Measurements from ENCODE around the gene MDM1.

Gene MDM1

GRCh38 chr12:68331869-68332727 is at the start of gene MDM1:
MDM1 (minus strand) TSS chr12:68332362; CDS start chr12:68332245, 117 bp downstream.
- FAIRE-seq, result peak; percentile 95

DNA sequence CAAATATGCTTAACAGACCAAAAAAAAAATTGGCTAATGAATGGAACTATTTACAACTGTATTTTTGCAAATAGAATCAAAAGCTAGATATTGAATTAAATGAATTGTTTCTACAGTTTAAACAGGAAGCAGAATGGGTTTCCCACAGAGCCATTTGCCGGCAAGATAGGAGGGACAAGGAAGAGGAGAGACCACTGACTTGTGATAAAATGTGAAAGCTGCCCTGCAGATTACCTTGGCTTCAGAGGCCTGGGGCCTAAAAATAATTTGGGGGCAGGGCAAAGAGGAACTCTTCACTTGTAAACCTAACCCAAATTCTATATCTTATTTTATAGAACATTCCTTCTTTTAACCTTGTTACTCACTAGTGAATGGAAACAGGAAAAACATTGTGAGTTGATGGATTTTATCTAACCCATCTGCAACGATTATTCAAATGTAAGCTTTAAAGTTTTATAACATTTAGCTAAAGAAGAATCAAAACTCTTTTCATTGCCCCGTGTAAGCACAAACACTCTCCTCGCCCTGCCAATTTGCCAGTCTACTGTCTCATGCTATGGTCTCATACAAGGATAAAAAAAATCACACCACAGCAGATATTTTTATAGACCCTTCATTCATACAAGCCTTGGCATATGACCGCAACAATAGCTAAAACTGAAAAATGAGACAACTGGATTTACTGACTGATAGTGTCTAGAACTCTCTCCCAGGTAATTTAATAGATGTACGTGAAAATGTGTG is 49.5 kb upstream of the MDM1 start:
- no peak for FAIRE-seq

DNA sequence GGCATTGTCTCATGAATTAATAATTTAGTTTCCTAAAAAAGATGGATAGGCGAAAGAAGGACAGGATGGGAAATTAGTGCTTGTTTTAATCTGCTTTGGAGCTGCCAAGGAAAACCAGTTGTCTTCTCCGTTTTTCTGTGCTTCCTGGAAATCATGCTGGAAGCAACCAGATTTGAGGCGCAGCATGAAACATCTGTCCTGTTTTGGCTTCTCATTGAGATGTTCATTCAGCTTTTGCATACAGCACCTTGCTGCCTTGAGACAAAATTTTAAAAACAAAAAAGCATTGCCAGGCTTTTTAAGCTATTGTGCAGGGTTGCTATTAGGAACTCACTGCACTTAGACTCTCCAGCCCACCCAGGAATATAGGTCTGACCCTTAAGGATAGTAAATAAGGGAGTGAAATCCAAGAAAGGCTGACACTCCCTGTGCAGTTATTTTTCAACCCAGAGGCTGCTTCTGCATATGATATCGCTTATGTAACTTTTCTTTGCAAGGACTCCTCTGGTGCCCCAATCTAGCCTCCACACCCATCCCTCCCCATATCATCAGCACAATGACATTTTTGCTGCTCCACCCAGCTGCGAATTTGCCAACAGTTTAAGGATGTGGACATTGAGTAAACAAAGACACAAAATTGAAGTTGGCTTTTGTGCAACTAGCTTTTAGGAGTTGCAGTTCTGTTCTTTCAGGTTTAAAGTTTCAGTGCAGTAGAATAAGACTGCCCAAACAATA is 46.9 kb upstream of the MDM1 start:
- no peak for FAIRE-seq

DNA sequence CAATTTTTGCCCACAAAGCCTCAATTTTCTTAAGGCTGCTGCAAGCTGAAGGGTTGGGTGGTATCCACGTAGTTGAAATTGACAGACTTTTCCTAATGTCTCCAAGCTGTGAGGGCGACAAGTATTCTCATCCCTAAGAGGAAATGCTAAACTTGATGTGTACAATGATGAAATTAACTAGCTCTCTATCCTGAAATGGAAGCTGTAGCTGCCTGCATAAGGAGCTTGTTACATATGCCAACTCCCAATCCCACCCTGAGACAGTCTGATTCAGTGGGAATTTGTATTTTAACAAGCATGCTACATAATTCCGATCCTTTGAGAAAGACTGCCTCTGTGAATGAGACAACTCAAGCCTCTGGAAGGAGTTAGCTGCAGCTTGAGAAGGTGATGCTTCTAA is 45.7 kb upstream of the MDM1 start:
- no peak for FAIRE-seq

DNA sequence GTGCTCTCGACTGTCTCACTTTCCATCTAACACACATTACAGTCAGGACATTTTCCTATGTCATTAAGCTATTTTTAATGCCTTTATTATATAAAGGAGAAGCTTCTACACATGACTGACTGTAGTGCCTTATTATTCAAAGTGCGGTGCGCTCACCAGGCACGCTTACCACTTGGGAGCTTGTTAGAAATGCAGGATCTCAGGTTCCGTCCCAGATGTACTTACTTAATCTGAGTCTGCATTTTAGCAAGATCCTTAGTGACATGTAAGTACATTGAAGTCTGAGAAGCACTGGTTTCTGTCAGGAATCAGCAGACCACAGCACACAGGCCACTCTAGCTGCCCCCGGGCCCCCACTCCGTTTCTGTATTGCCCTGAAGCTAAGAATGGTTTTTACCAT is 44.7 kb upstream of the MDM1 start:
- FAIRE-seq, result no peak

DNA sequence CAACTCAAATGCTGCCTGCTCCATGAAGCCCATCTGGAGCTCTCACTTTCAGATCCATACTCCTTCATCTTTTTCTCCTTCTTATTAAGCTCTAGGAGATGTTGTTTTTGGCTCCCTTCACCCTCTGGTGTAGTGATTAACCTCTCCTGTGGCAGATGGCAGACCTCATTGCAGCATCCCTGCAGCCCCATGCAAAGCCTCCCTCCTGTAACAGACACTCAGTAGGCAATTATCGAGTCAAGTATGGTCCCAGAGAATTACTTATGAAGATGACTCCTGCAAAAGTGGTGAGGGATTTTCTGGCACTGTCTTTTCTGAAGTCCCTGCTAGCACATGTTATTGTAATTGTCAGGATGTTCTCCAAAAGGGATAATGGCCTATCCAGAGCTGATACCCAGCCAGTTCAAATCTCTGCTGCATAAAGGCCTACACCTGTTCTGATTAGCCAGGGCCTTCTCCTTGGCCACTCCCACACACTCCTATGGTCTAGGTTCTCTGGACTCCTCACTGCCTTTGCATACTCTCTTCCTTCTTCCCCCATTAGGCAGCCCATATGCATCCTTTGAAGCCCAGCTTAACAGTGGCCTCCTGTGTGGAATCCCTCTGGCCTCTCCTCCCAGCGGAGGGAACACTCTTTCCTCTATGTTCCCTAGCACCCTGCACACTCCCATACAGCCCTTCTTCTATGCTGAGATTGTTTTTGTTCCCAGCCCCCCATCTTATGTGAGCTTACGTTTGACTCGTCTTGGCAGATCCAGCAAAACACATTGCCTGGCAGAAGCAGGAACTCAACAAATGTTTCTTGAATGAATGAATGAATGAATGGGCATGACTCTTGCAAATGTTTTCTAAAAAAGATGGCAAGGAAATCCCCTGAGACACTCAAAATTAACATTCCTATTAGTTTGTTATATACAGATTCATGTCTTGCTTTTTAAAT is 43.9 kb upstream of the MDM1 start:
- no peak for FAIRE-seq

DNA sequence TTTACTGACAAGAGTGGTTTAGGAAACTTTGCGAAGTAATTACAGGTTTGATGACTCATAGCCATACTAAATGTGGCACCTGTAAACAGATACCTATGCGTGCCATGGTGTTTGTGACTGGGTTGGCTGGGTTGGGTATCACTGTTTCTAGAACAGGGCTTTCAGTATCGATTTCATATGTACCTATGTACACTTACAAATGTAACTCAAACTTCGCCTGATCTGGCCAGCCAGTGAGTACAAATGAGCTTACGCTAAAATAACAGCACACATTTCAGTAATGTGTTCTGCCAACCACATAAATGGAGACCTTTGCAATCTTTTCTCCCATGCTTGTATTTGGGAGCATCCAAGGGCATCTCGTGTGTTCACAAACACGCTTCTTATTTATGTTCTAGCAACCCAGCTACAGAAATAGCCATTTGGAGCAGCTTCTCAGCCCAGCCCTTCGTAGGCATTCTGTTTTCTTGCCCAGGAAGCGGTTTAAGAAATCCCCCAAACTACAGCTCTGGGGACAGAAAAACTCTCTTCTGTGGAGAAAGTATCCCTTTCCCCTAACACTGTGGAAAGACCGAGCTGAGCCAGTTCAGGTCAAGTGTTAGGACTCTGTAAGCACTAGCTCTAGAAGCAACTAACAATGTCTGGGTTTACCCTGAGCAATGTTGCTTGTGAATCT is 42.3 kb upstream of the MDM1 start:
- no peak for FAIRE-seq

GRCh38 chr12:68370667-68371066 is 38.5 kb upstream of the MDM1 start:
- FAIRE-seq, result no peak

DNA sequence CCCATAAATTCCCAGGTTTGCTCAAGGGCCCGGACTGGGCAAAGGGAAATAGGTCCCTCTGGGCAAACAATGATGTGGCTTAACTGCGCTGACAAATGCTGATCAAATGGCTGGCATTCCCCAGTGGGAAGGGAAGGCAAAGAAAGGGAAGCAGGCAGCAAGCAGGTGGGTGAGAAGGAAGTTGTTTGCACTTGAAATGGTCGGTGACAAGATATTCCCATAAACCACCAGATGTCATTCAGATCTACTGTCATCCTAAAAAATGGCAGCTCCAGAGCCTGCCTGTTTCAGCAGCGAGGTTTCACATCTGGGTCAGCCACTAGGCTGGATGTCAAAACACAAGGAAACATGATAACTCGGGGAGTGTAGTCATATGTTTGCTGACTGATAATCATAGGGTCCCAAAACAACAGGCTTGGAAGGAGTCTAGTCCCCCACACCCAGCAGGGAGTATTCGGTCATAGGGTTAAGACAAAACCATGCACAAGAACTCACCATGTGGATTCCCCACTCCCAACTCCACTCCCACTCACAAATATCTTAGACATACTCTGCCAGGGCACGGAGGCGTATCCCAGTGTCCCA is 37.9 kb upstream of the MDM1 start:
- no peak for FAIRE-seq

GRCh38 chr12:68368327-68368726 is 36.2 kb upstream of the MDM1 start:
- no peak for FAIRE-seq

DNA sequence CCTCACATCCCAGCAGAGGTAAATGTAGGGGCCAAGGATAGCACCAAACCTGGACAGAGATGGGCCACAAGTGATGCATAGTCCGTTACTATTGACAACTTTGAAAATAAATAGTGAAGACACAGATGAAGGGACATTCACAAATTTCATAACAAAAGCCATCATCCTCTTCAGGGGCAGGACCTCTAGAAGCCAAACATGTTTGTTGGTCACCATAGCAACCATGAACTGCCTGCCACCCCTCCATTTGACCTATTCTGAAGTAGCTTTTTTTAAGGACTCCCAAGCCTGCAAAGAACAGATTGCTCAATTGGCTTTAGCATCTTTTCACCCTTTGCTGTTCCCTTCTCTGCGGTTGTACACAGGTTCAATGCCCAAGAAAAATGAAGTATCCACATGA is 35.7 kb upstream of the MDM1 start:
- no peak for FAIRE-seq

DNA sequence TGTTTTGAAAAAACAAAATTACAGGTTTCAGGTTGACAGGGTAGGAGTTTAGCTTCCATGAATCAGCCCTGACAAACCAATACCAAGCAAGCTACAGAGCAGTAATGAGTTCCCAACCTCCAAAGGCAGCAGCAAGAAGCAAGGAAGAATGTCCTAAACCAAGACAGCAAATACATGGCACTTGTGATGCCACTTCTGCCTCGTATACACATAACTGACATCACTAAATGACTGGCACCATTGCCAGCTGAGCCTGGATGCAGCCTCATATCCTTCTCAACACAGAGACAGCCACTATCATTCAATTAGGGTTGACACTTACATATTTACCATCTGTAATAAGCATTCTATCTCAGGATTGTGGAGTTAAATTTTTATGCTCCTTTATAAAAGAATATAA is 35.0 kb upstream of the MDM1 start:
- FAIRE-seq, result no peak

- FAIRE-seq, result no peak
Measured at GRCh38 chr12:68364893-68365725, 32.9 kb upstream of the MDM1 start.

DNA sequence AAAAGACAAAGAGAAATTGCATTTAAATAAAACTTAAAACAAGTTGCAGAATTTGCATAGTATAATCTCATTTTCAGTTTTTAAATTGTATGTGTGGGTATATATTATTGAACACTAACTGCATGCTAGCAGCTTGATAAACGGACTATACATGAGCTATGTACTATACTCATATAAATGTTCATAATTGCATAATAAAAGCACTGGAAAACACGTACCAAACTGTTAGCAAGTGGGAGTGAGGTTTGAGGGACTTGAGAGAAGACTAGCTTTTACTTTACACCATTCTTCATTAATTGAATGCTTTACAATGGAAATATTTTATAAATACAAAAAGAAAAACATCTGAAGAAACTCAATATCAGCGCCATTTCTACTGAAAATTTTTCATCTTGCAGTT is 32.2 kb upstream of the MDM1 start:
- FAIRE-seq, result no peak

- FAIRE-seq, result no peak
Measured at GRCh38 chr12:68361953-68362352, 29.8 kb upstream of the MDM1 start.

DNA sequence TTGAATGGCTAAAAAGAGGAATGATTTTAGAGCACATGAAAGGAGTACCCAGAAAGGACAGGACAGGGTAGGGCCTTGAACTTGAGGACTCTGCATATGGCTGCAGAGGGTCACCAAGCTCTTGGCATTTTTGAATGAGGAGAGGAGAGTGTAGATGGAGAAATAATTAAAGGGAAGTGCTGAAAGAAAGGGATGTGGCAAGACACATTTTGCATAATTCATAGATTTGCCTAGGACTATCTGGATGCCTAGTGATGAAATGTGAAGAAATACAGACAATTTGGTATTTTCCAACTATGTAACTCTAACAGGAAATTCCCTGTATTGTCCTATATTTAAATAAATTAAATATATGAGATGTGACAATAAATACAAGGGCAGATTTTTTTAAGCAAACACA is 27.5 kb upstream of the MDM1 start:
- FAIRE-seq, result no peak

GRCh38 chr12:68358532-68359485 is 26.6 kb upstream of the MDM1 start:
- FAIRE-seq, result peak; percentile 41

DNA sequence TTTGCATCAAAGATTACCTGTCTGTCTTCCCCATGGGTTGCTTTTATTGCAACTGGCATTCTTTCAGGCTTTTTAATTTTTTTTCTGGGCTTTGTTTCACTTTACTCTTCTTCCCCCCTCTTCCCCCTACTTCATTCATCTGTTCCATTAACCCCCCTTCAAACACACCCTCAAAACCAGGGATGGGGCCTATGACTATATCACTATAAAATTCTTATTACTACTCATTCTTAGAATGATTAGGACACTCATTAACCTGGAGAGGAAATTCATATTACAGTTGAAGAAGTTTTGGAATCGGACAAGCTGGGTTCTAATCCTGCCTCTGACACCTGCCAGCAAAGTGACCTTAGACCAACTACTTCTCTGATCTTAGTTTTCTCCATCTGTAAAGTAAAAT is 24.8 kb upstream of the MDM1 start:
- no peak for FAIRE-seq

DNA sequence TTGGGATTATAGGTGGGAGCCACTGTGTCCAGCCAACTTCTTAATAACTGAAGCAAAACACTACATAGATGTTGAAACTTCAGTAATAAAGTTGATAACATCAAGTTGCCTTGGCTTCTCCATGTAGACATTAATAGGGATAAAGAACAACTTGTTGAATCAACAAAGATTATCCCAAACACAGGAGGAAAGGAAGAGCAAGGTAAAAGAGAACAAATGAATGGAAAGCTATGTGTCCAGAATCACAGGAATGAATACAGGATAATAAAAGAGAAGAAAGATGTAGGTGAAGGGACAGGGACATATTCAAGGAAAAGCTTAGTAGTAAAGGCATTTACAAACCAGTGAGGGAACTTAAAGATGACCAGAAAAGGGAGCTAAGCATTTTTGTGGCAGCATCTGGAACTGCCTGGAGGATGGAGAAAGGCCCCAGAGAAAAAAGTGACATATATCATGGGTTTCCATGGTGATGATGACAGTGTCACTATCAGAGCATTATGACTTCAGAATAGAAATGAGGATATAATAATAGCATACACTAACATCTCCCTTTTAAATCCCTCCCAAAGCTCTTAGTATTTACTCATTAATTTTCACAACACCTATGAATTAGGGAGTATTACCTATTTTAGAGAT is 24.0 kb upstream of the MDM1 start:
- FAIRE-seq, result no peak
